Liver (tissue), 9 donors: ENCODE results near the gene RBBP6. TPM values are rescaled to one million over a fixed set of nuclear protein-coding genes. Genes with fewer than 3 reads are reported as not detected.
"Not testable (repeated sequence)": the region's sequence is repeated elsewhere in the genome, so short reads cannot be mapped to it uniquely, and the experiment has no call there.

ENCODE experiments used
- DNase-seq: peaks from one replicate; pipeline ENCODE4 v3.0.0-alpha.2; 2017; ENCODE audit warnings: low spot score
- H3K27ac ChIP-seq, 2 donors: one replicate each; pipeline ENCODE4 v1.7.0; 2013; ENCODE audit warnings: inconsistent platforms in 2 of 2, low read length in 2 of 2, control low read depth in 1 of 2, low read depth in 1 of 2, mild to moderate bottlenecking in 1 of 2
- H3K27me3 ChIP-seq, 4 donors: one replicate each; pipeline versions ENCODE4 v1.6.1 to v1.7.0; 2013; ENCODE audit warnings: low read length in 3 of 4, inconsistent platforms in 1 of 4, mild to moderate bottlenecking in 1 of 4, moderate library complexity in 1 of 4; ENCODE audit not compliant: control insufficient read depth in 4 of 4, insufficient read depth in 4 of 4
- H3K36me3 ChIP-seq, 4 donors: one replicate each; pipeline versions ENCODE4 v1.6.1 to v1.7.0; 2013; ENCODE audit warnings: low read length in 3 of 4, mild to moderate bottlenecking in 3 of 4, low read depth in 1 of 4, moderate library complexity in 1 of 4; ENCODE audit not compliant: control insufficient read depth in 4 of 4, insufficient read depth in 3 of 4
- H3K4me1 ChIP-seq, 4 donors: one replicate each; pipeline versions ENCODE4 v1.6.1 to v1.7.0; 2013; ENCODE audit warnings: low read length in 3 of 4, mild to moderate bottlenecking in 3 of 4, moderate library complexity in 1 of 4; ENCODE audit not compliant: control insufficient read depth in 4 of 4, insufficient read depth in 4 of 4
- H3K4me3 ChIP-seq, 3 donors: one replicate each; pipeline versions ENCODE4 v1.6.1 to v1.7.0; 2013; ENCODE audit warnings: low read length in 3 of 3, control low read depth in 1 of 3, low read depth in 1 of 3, mild to moderate bottlenecking in 1 of 3
- H3K9ac ChIP-seq, 2 donors: one replicate each; pipeline ENCODE4 v1.7.0; 2013; ENCODE audit warnings: low read length in 2 of 2, mild to moderate bottlenecking in 2 of 2, moderate library complexity in 2 of 2, control low read depth in 1 of 2, low read depth in 1 of 2
- H3K9me3 ChIP-seq, 4 donors: one replicate each; pipeline versions ENCODE4 v1.6.1 to v1.7.0; 2013; ENCODE audit warnings: low read length in 3 of 4; ENCODE audit not compliant: control insufficient read depth in 4 of 4
- FOXA2 ChIP-seq: IDR thresholded peaks from 2 replicates; pipeline ENCODE4 v1.6.1; 2016; ENCODE audit warnings: antibody characterized with exemption
- GABPA ChIP-seq, 2 donors: IDR thresholded peaks in 1 of 2; conservative IDR thresholded peaks in 1 of 2; 2 replicates each; pipeline ENCODE4 v1.6.1; 2016; ENCODE audit warnings: antibody characterized with exemption in 2 of 2, mild to moderate bottlenecking in 1 of 2, moderate library complexity in 1 of 2
- HNF4A ChIP-seq, 2 donors: conservative IDR thresholded peaks; 2 replicates each; pipeline ENCODE4 v1.6.1; 2016; ENCODE audit warnings: antibody characterized with exemption in 2 of 2, mild to moderate bottlenecking in 2 of 2
- HNF4G ChIP-seq: IDR thresholded peaks from 2 replicates; pipeline ENCODE4 v1.6.1; 2016; ENCODE audit warnings: antibody characterized with exemption
- JUND ChIP-seq, 2 donors: IDR thresholded peaks; 2 replicates each; pipeline ENCODE4 v1.6.1; 2016; ENCODE audit warnings: antibody characterized with exemption in 2 of 2
- NR2F2 ChIP-seq: IDR thresholded peaks from 2 replicates; pipeline ENCODE4 v1.6.1; 2016; ENCODE audit warnings: antibody characterized with exemption
- SP1 ChIP-seq: IDR thresholded peaks from 2 replicates; pipeline ENCODE4 v1.6.1; 2018; ENCODE audit warnings: antibody characterized with exemption, mild to moderate bottlenecking
- TAF1 ChIP-seq: conservative IDR thresholded peaks from 2 replicates; pipeline ENCODE4 v1.6.1; 2016; ENCODE audit warnings: antibody characterized with exemption, mild to moderate bottlenecking
- YY1 ChIP-seq: IDR thresholded peaks from 2 replicates; pipeline ENCODE4 v1.6.1; 2016; ENCODE audit warnings: antibody characterized with exemption, mild to moderate bottlenecking
- WGBS: extraction: QIAGEN DNeasy Blood & Tissue Kit; methylation state at CpG from one replicate; pipeline ENCODE4 v1.1.7; 2013; 5-methylcytosine and 5-hydroxymethylcytosine counted together
- polyA plus RNA-seq, 2 donors: library from polyadenylated mRNA; stranded (reverse) in 1 of 2; unstranded in 1 of 2; fragments of 200-250 nt in 1 of 2; fragments of >200 nt in 1 of 2; fragmentation: Nextera tagmentation in 1 of 2; extraction: Ambion mirVana in 1 of 2; gene quantifications; one replicate each; pipeline versions ENCODE4 v1.2.1 to v1.2.3, GENCODE V29; 2013 to 2015
- total RNA-seq, 2 donors: library from RNA; depleted of rRNA; stranded (reverse); fragments of >200 nt; gene quantifications; one replicate each; pipeline ENCODE4 v1.2.3, GENCODE V29; 2014
- TF ChIP-seq, protein P1 (sequence below): IDR thresholded peaks from 2 replicates; pipeline ENCODE4 v1.6.1; 2016; ENCODE audit warnings: antibody characterized with exemption
- TF ChIP-seq, protein P2 (sequence below): fragments of 150-350 bp; IDR thresholded peaks from 2 replicates; pipeline ENCODE4 v1.5.1; 2017; ENCODE audit warnings: improper control_type of control experiment, low read depth, low read length; ENCODE audit not compliant: missing input control
- TF ChIP-seq, protein P3 (sequence below): IDR thresholded peaks from 2 replicates; pipeline ENCODE4 v1.6.1; 2016; ENCODE audit warnings: antibody characterized with exemption
- TF ChIP-seq, protein P4 (sequence below): IDR thresholded peaks from 2 replicates; pipeline ENCODE4 v1.6.1; 2016; ENCODE audit warnings: antibody characterized with exemption
- TF ChIP-seq, protein P5 (sequence below): IDR thresholded peaks from 2 replicates; pipeline ENCODE4 v1.6.1; 2016; ENCODE audit warnings: antibody characterized with exemption, mild to moderate bottlenecking
- donor health status: healthy.
- donor health status: healthy.
- donor health status: healthy.
- donor health status: healthy.
- donor health status: healthy.

Gene RBBP6
- total and polyA plus RNA-seq, 4 donors = 8.1 to 35.8 (median 11.8) TPM

DNA sequence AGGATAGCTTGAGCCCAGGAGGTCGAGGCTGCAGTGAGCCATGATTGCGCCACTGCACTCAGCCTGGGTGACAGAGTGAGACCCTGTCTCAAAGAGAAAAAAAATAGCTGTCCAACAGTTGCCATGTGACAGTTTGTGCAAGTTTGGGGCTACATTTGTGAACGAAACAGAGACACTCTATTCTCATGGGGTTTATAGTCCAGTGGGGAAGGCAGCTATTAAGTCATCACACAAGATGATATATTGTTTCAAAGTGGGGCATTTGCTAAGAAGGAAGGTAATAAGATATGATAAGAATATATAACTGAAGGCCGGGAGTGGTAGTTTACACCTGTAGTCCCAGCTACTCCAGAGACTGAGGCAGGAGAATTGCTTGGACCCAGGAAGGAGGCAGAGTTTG lies 73.3 kb downstream of the RBBP6 start:
- Histone ChIP-seq H3K4me3 (no peak overlapping the region), H3K4me1 (peaks cover 0 to 8% (median 0%) of the 10 kb centered on the region in 4 donors), H3K27me3 (peaks cover 0 to 8% (median 0%) of the 10 kb centered on the region in 4 donors), H3K27ac (no peak overlapping the region), H3K36me3 (no peaks in the 10 kb centered on the region), H3K9me3 (no peaks in the 10 kb centered on the region), H3K9ac (no peak overlapping the region)
- no peak for TF ChIP-seq SP1
- no peak for TF ChIP-seq HNF4A (conservative IDR thresholded peaks at IDR 0.05)
- TF ChIP-seq, protein P1, sequence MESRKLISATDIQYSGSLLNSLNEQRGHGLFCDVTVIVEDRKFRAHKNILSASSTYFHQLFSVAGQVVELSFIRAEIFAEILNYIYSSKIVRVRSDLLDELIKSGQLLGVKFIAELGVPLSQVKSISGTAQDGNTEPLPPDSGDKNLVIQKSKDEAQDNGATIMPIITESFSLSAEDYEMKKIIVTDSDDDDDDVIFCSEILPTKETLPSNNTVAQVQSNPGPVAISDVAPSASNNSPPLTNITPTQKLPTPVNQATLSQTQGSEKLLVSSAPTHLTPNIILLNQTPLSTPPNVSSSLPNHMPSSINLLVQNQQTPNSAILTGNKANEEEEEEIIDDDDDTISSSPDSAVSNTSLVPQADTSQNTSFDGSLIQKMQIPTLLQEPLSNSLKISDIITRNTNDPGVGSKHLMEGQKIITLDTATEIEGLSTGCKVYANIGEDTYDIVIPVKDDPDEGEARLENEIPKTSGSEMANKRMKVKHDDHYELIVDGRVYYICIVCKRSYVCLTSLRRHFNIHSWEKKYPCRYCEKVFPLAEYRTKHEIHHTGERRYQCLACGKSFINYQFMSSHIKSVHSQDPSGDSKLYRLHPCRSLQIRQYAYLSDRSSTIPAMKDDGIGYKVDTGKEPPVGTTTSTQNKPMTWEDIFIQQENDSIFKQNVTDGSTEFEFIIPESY = no peak
- TF ChIP-seq NR2F2 = no peak
- no peak for TF ChIP-seq FOXA2
- TF ChIP-seq TAF1 = no peak
- TF ChIP-seq HNF4G = no peak
- TF ChIP-seq, protein P2, sequence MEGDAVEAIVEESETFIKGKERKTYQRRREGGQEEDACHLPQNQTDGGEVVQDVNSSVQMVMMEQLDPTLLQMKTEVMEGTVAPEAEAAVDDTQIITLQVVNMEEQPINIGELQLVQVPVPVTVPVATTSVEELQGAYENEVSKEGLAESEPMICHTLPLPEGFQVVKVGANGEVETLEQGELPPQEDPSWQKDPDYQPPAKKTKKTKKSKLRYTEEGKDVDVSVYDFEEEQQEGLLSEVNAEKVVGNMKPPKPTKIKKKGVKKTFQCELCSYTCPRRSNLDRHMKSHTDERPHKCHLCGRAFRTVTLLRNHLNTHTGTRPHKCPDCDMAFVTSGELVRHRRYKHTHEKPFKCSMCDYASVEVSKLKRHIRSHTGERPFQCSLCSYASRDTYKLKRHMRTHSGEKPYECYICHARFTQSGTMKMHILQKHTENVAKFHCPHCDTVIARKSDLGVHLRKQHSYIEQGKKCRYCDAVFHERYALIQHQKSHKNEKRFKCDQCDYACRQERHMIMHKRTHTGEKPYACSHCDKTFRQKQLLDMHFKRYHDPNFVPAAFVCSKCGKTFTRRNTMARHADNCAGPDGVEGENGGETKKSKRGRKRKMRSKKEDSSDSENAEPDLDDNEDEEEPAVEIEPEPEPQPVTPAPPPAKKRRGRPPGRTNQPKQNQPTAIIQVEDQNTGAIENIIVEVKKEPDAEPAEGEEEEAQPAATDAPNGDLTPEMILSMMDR = no peak
- TF ChIP-seq, protein P3, sequence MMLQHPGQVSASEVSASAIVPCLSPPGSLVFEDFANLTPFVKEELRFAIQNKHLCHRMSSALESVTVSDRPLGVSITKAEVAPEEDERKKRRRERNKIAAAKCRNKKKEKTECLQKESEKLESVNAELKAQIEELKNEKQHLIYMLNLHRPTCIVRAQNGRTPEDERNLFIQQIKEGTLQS = no peak
- no peak for TF ChIP-seq YY1
- 81% methylated on average over 4 of the region's 4 CpGs for WGBS
- DNase-seq = no peak

DNA sequence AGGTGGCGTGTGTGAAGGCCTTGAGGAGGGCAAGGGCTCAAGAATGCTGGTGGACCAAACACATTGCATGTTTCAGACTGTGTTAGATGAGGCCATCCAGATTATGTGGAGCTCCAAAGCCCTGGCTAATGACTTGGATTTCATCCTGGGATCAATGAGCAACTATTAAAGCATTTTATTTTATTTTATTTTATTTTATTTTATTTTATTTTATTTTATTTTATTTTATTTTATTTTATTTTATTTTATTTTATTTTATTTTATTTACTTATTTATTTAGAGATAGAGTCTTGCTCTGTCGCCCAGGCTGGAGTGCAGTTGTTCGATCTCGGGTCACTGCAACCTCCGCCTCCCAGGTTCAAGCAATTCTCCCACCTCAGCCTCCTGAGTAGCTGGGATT lies 73.9 kb downstream of the RBBP6 start:
- not testable (repeated sequence) for DNase-seq, H3K4me1 ChIP-seq, H3K9ac ChIP-seq, H3K36me3 ChIP-seq, H3K27ac ChIP-seq, H3K4me3 ChIP-seq, H3K27me3 ChIP-seq, H3K9me3 ChIP-seq
- WGBS = 93% methylated on average over 5 of the region's 5 CpGs

DNA sequence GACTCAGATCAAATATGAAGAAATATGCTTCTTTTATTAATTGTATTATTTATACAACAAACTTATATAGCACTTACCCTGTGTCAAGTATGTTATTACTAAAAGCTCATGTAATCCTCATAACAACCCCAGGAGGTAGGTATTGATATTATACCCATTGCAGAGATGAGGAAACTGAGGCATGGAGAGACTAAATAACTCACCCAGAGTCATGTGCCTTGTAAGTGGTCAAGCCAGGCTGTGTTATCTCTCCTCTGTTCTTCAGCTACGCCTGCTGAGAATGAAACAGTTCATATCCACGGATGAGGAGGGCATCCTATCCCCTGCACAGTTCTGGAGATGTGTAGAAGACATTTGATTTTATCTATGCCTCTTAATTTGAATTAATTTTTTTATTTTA lies 78.1 kb downstream of the RBBP6 start:
- TF ChIP-seq, protein P4, sequence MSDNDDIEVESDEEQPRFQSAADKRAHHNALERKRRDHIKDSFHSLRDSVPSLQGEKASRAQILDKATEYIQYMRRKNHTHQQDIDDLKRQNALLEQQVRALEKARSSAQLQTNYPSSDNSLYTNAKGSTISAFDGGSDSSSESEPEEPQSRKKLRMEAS = no peak
- TF ChIP-seq GABPA (IDR thresholded peaks at IDR 0.05 in 1 of 2, conservative IDR thresholded peaks at IDR 0.05 in 1 of 2) = no peak
- TF ChIP-seq, protein P5, sequence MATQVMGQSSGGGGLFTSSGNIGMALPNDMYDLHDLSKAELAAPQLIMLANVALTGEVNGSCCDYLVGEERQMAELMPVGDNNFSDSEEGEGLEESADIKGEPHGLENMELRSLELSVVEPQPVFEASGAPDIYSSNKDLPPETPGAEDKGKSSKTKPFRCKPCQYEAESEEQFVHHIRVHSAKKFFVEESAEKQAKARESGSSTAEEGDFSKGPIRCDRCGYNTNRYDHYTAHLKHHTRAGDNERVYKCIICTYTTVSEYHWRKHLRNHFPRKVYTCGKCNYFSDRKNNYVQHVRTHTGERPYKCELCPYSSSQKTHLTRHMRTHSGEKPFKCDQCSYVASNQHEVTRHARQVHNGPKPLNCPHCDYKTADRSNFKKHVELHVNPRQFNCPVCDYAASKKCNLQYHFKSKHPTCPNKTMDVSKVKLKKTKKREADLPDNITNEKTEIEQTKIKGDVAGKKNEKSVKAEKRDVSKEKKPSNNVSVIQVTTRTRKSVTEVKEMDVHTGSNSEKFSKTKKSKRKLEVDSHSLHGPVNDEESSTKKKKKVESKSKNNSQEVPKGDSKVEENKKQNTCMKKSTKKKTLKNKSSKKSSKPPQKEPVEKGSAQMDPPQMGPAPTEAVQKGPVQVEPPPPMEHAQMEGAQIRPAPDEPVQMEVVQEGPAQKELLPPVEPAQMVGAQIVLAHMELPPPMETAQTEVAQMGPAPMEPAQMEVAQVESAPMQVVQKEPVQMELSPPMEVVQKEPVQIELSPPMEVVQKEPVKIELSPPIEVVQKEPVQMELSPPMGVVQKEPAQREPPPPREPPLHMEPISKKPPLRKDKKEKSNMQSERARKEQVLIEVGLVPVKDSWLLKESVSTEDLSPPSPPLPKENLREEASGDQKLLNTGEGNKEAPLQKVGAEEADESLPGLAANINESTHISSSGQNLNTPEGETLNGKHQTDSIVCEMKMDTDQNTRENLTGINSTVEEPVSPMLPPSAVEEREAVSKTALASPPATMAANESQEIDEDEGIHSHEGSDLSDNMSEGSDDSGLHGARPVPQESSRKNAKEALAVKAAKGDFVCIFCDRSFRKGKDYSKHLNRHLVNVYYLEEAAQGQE = no peak
- TF ChIP-seq, protein P1 = no peak
- TF ChIP-seq JUND (IDR thresholded peaks at IDR 0.05) = no peak
- WGBS = 92% methylated on average over 2 of the region's 2 CpGs

More for the DNA sequence above, 78.1 kb downstream of the RBBP6 start:
- H3K9me3 ChIP-seq = no peaks in the 10 kb centered on the region
- no peaks in the 10 kb centered on the region for H3K27me3 ChIP-seq
- H3K4me3 ChIP-seq = no peak overlapping the region
- no peaks in the 10 kb centered on the region for H3K36me3 ChIP-seq
- H3K9ac ChIP-seq = no peak overlapping the region
- H3K4me1 ChIP-seq = no peaks in the 10 kb centered on the region
- DNase-seq = no peak
- no peak overlapping the region for H3K27ac ChIP-seq
